ENCODE data around the gene ARSG.

The ARSG gene

GRCh38 chr17:68384941-68385340, 93.6 kb downstream of the ARSG start:
- H3K4me3 ChIP-seq (ENCODE audit: low read depth, low read length): no peak overlapping the region
- DNase-seq (ENCODE audit: low read depth): no peak
- in situ Hi-C loops (cut with HindIII; ENCODE audit: low sequenced_read_pairs): no loop called here
- no peak for TF ChIP-seq CTCF (IDR thresholded peaks at IDR 0.05; ENCODE audit: low read depth, low read length, missing control alignments)

- in situ Hi-C loops (cut with HindIII; ENCODE audit: low sequenced_read_pairs): no loop called here
- no peak overlapping the region for H3K4me3 ChIP-seq (ENCODE audit: low read depth, low read length)
- no peak for TF ChIP-seq CTCF (IDR thresholded peaks at IDR 0.05; ENCODE audit: low read depth, low read length, missing control alignments)
Observed at GRCh38 chr17:68385490-68386215, 94.4 kb downstream of the ARSG start.

GRCh38 chr17:68387435-68388218, 96.3 kb downstream of the ARSG start:
- in situ Hi-C loops (cut with HindIII; ENCODE audit: low sequenced_read_pairs): no loop called here
- TF ChIP-seq CTCF (IDR thresholded peaks at IDR 0.05; ENCODE audit: low read depth, low read length, missing control alignments): no peak
- DNase-seq (ENCODE audit: low read depth): no peak
- H3K4me3 ChIP-seq (ENCODE audit: low read depth, low read length): no peak overlapping the region

More at GRCh38 chr17:68385490-68386215, 94.4 kb downstream of the ARSG start:
- DNase-seq (ENCODE audit: low read depth): no peak

GRCh38 chr17:68389041-68389440, 97.7 kb downstream of the ARSG start:
- in situ Hi-C loops (cut with HindIII; ENCODE audit: low sequenced_read_pairs): no loop called here
- no peak for TF ChIP-seq CTCF (IDR thresholded peaks at IDR 0.05; ENCODE audit: low read depth, low read length, missing control alignments)
- DNase-seq (ENCODE audit: low read depth): no peak
- H3K4me3 ChIP-seq (ENCODE audit: low read depth, low read length): no peak overlapping the region

GRCh38 chr17:68390888-68391545, 99.7 kb downstream of the ARSG start:
- TF ChIP-seq CTCF (IDR thresholded peaks at IDR 0.05; ENCODE audit: low read depth, low read length, missing control alignments): no peak
- no peak for DNase-seq (ENCODE audit: low read depth)

GRCh38 chr17:68391561-68392268, 100.4 kb downstream of the ARSG start:
- in situ Hi-C loops (cut with HindIII; ENCODE audit: low sequenced_read_pairs): no loop called here
- DNase-seq (ENCODE audit: low read depth): no peak
- H3K4me3 ChIP-seq (ENCODE audit: low read depth, low read length): no peak overlapping the region
- no peak for TF ChIP-seq CTCF (IDR thresholded peaks at IDR 0.05; ENCODE audit: low read depth, low read length, missing control alignments)

More at GRCh38 chr17:68390888-68391545, 99.7 kb downstream of the ARSG start:
- H3K4me3 ChIP-seq (ENCODE audit: low read depth, low read length): no peak overlapping the region
- in situ Hi-C loops (cut with HindIII; ENCODE audit: low sequenced_read_pairs): no loop called here
